K562 (cell line): ENCODE data around the gene TMEM209. TPM values are rescaled to one million over a fixed set of nuclear protein-coding genes. Genes with fewer than 3 reads are reported as not detected.

Source experiments
- ATAC-seq: fragments of 200-7000 bp; cut with Tn5 transposase; 3 replicates; pipeline ENCODE4 v1.9.1; 2020; ENCODE audit warnings: moderate library complexity
- BruUV-seq: library from RNA; stranded (reverse); fragments of 400-500 nt; replicated peaks from 2 replicates; lab custom pipeline; 2021; lab: Mats Ljungman, UMichigan
- CTCF ChIA-PET: fragments of 300-600 bp; formaldehyde crosslinking; extraction: SDS; loops from one replicate; lab custom pipeline; 2021; ENCODE audit warnings: low intra/inter-chr PET ratio; lab: Yijun Ruan, JAX
- POLR2A ChIA-PET: fragments of 300-600, 350-650 bp; sonication (Branson Sonifier 250); formaldehyde crosslinking; extraction: SDS; loops from one replicate; lab custom pipeline; 2021; ENCODE audit warnings: antibody characterized with exemption, inconsistent platforms; lab: Yijun Ruan, JAX
- DNase-seq, 4 experiments: peaks; one replicate each; pipeline versions ENCODE4 v3.0.0 to v3.0.0-alpha.2; 2011 to 2018; ENCODE audit warnings: low spot score in 3 of 4, mixed read lengths in 3 of 4; ENCODE audit errors: extremely low read depth in 1 of 4
- FAIRE-seq: peaks from 2 replicates; lab custom pipeline; 2011; peaks lifted over from hg19 to GRCh38; lab: Jason Lieb, UNC
- H2AFZ ChIP-seq: 2 replicates; pipeline ENCODE4 v1.6.0; 2011; ENCODE audit warnings: low read depth, low read length, control low read depth, inconsistent platforms
- H3K27ac ChIP-seq: fragments of 200-600 bp; 3 replicates; pipeline ENCODE4 v1.8.0; 2011; ENCODE audit warnings: low read depth, mild to moderate bottlenecking, control low read depth, inconsistent platforms, low read length, moderate library complexity, mixed read lengths; ENCODE audit errors: extremely low read depth
- H3K27me3 ChIP-seq, 2 experiments: fragments of 300-600 bp in 1 of 2; 2 replicates in 1 of 2; 3 replicates in 1 of 2; pipeline versions ENCODE4 v1.6.0 to v1.8.0; 2011; ENCODE audit warnings: inconsistent platforms in 2 of 2, low read length in 2 of 2, mild to moderate bottlenecking in 1 of 2, mixed read lengths in 1 of 2, moderate library complexity in 1 of 2; ENCODE audit not compliant: control insufficient read depth in 2 of 2, insufficient read depth in 2 of 2
- H3K36me3 ChIP-seq: fragments of 300-600 bp; 3 replicates; pipeline ENCODE4 v1.8.0; 2011; ENCODE audit warnings: mild to moderate bottlenecking, low read length, inconsistent platforms; ENCODE audit not compliant: control insufficient read depth, insufficient read depth
- H3K4me1 ChIP-seq, 2 experiments: fragments of 200-600 bp in 1 of 2; replicated peaks in 1 of 2; 2 replicates in 1 of 2; 3 replicates in 1 of 2; pipeline versions ENCODE4 v1.5.1 to v1.8.0; 2011; ENCODE audit warnings: inconsistent platforms in 2 of 2, low read length in 2 of 2, mild to moderate bottlenecking in 1 of 2, mixed read lengths in 1 of 2, moderate library complexity in 1 of 2; ENCODE audit not compliant: control insufficient read depth in 2 of 2, insufficient read depth in 2 of 2
- H3K4me2 ChIP-seq: 2 replicates; pipeline ENCODE4 v1.6.1; 2011; ENCODE audit warnings: low read length, control low read depth, inconsistent platforms, mixed read lengths; ENCODE audit not compliant: insufficient read depth
- H3K4me3 ChIP-seq: fragments of 200-600 bp; sonication (generic), shearing (Covaris generic); 2 replicates; pipeline ENCODE4 v1.5.1; 2016; ENCODE audit warnings: control low read depth, inconsistent platforms
- H3K79me2 ChIP-seq: fragments of 200-600 bp; 3 replicates; pipeline ENCODE4 v1.8.0; 2011; ENCODE audit warnings: low read length, inconsistent platforms; ENCODE audit not compliant: control insufficient read depth, insufficient read depth
- H3K9ac ChIP-seq, 2 experiments: 2 replicates each; pipeline versions ENCODE4 v1.6.0 to v1.6.1; 2011; ENCODE audit warnings: low read depth in 2 of 2, low read length in 2 of 2, control low read depth in 1 of 2, inconsistent platforms in 1 of 2, mild to moderate bottlenecking in 1 of 2, mixed read lengths in 1 of 2; ENCODE audit not compliant: insufficient read depth in 1 of 2
- H3K9me1 ChIP-seq: one replicate; pipeline ENCODE4 v1.6.0; 2011; ENCODE audit warnings: inconsistent platforms, mild to moderate bottlenecking, low read length, moderate library complexity; ENCODE audit not compliant: control insufficient read depth, insufficient read depth
- H3K9me3 ChIP-seq: replicated peaks from 2 replicates; pipeline ENCODE4 v1.5.1; 2011; ENCODE audit warnings: low read depth, low read length, inconsistent platforms; ENCODE audit not compliant: control insufficient read depth, insufficient read depth
- H4K20me1 ChIP-seq: replicated peaks from 2 replicates; pipeline ENCODE4 v1.6.1; 2011; ENCODE audit warnings: low read length, inconsistent platforms, mixed read lengths; ENCODE audit not compliant: control insufficient read depth, insufficient read depth
- ARNT ChIP-seq, 2 experiments: fragments of 450-650 bp; IDR thresholded peaks; 2 replicates each; pipeline ENCODE4 v1.6.1; 2016; ENCODE audit warnings: mild to moderate bottlenecking in 1 of 2
- DDX20 ChIP-seq: fragments of 450-650 bp; IDR thresholded peaks from 2 replicates; pipeline ENCODE4 v1.6.1; 2016; ENCODE audit warnings: missing genetic modification characterization, low read depth, mild to moderate bottlenecking, missing compliant biosample characterization, moderate library complexity
- E4F1 ChIP-seq: fragments of 250-450 bp; sonication (Bioruptor Pico); IDR thresholded peaks from 2 replicates; pipeline ENCODE4 v1.5.0; 2021; ENCODE audit warnings: mild to moderate bottlenecking, borderline replicate concordance
- FOXJ3 ChIP-seq: sonication (generic); formaldehyde crosslinking; IDR thresholded peaks from 2 replicates; pipeline ENCODE4 v1.4.0; 2020; ENCODE audit warnings: mild to moderate bottlenecking, missing genetic modification reagents
- FOXO4 ChIP-seq: fragments of 450-650 bp; formaldehyde crosslinking; IDR thresholded peaks from 2 replicates; pipeline ENCODE4 v1.4.0; 2020; ENCODE audit warnings: mild to moderate bottlenecking, moderate library complexity
- HNRNPH1 ChIP-seq: fragments of 200-400 bp; formaldehyde crosslinking; optimal IDR thresholded peaks from 2 replicates; pipeline ENCODE3; 2017; ENCODE audit warnings: low read depth, mild to moderate bottlenecking, low read length, moderate library complexity
- HNRNPLL ChIP-seq: fragments of 200-400 bp; formaldehyde crosslinking; IDR thresholded peaks from 2 replicates; pipeline ENCODE4 v1.6.1; 2017; ENCODE audit warnings: low read length, low read depth, mild to moderate bottlenecking; ENCODE audit not compliant: poor library complexity, severe bottlenecking
- MLX ChIP-seq, 2 experiments: fragments of 450-650 bp in 1 of 2; sonication (generic) in 1 of 2; formaldehyde crosslinking; conservative IDR thresholded peaks; 2 replicates each; pipeline versions ENCODE4 v1.4.0 to v1.8.1; 2020 to 2022; ENCODE audit warnings: mild to moderate bottlenecking in 1 of 2, missing genetic modification reagents in 1 of 2
- MYNN ChIP-seq, 2 experiments: sonication (generic); formaldehyde crosslinking in 1 of 2; IDR thresholded peaks; 2 replicates each; pipeline versions ENCODE4 v1.5.0 to v1.6.1; 2016 to 2020; ENCODE audit warnings: antibody characterized with exemption in 1 of 2, missing genetic modification reagents in 1 of 2
- NFE2 ChIP-seq: IDR thresholded peaks from 2 replicates; pipeline ENCODE4 v1.6.1; 2014; ENCODE audit warnings: antibody characterized with exemption, low read depth
- PHF20 ChIP-seq: fragments of 450-650 bp; IDR thresholded peaks from 2 replicates; pipeline ENCODE4 v1.6.1; 2018; ENCODE audit not compliant: partially characterized antibody
- RBM22 ChIP-seq: fragments of 200-400 bp; formaldehyde crosslinking; IDR thresholded peaks from 2 replicates; pipeline ENCODE4 v1.6.1; 2018; ENCODE audit warnings: low read length, low read depth; ENCODE audit not compliant: poor library complexity, severe bottlenecking
- TCF15 ChIP-seq: fragments of 250-450 bp; sonication (Bioruptor Pico); IDR thresholded peaks from 2 replicates; pipeline ENCODE4 v1.8.0; 2022; ENCODE audit warnings: moderate library complexity, mild to moderate bottlenecking, inconsistent platforms
- ZNF24 ChIP-seq: fragments of 450-650 bp; IDR thresholded peaks from 2 replicates; pipeline ENCODE4 v1.6.1; 2016
- ZNF583 ChIP-seq: fragments of 250-450 bp; sonication (Bioruptor Pico); IDR thresholded peaks from 2 replicates; pipeline ENCODE4 v1.4.0; 2020
- ZNF644 ChIP-seq: fragments of 200-800 bp; sonication (Bioruptor generic); IDR thresholded peaks from 2 replicates; pipeline ENCODE4 v1.6.1; 2016; ENCODE audit warnings: low read depth, missing genetic modification characterization, missing compliant biosample characterization
- WGBS: fragments of 100-300 bp; shearing (Covaris generic); methylation state at CpG from one replicate; pipeline ENCODE4 v1.1.6; 2016; ENCODE audit warnings: low coverage, mixed read lengths; ENCODE audit not compliant: insufficient coverage; ENCODE audit errors: missing lambda C conversion rate; 5-methylcytosine and 5-hydroxymethylcytosine counted together
- in situ Hi-C: fragments of 300-500 bp; cut with MboI; formaldehyde crosslinking; loops from 4 replicates; pipeline ENCODE4 v1.15.0; 2018; ENCODE audit warnings: inconsistent platforms, mixed read lengths
- intact Hi-C: fragments of 100-400 bp; cut with micrococcal nuclease; formaldehyde crosslinking; loops from 2 replicates; pipeline ENCODE4 v1.14.2; 2022
- polyA plus RNA-seq, 8 experiments: library from polyadenylated mRNA; depleted of rRNA in 4 of 8; stranded (reverse) in 5 of 8; unstranded in 3 of 8; fragments of >200 nt; fragmentation: Nextera tagmentation in 2 of 8; fragmentation: Illumina TruSeq in 1 of 8; extraction: Ambion mirVana in 2 of 8; extraction: Trizol in 1 of 8; gene quantifications; 2 replicates each; pipeline versions ENCODE4 v1.2.1 to v1.2.3, GENCODE V29; 2011 to 2014; ENCODE audit warnings: inconsistent platforms in 1 of 8, missing spikeins in 1 of 8
- total RNA-seq, 7 experiments: library from RNA; depleted of rRNA in 6 of 7; stranded (reverse); fragments of >200 nt in 6 of 7; fragmentation: Illumina TruSeq in 2 of 7; extraction: Trizol in 2 of 7; gene quantifications; 2 replicates each; pipeline versions ENCODE4 v1.2.1 to v1.2.3, GENCODE V29; 2011 to 2021; ENCODE audit warnings: low replicate concordance in 1 of 7

The TMEM209 gene
- total and polyA plus RNA-seq, 9 of the 15 experiments (the other 6 are each of a cell fraction or from before 2014, with no cell fraction given) = 36.8 to 116 (median 76.6) TPM

- H3K9me3 ChIP-seq = no peaks in the 10 kb centered on the region
- H3K9me1 ChIP-seq = no peaks in the 10 kb centered on the region
- FAIRE-seq = peak; percentile 80
- BruUV-seq = no TSS peak
- POLR2A ChIA-PET = interaction anchor here (0.5 to 1.8 kb wide), 4 partner anchors 11 to 32 kb away, joined by 3 to 10 read pairs (median 3); no protein-coding TSS in a partner anchor
- H4K20me1 ChIP-seq = no peaks in the 10 kb centered on the region
- WGBS = 2% methylated on average over 5 of the region's 5 CpGs
- 0 out of 5 replicates have a peak, but pooled peaks cover 0 to 3% of the 10 kb centered on the region in 2 experiments for H3K27me3 ChIP-seq
- peak; percentile 66 to 81 (median 76) for DNase-seq
- peak overlapping the region; percentile 41 for H2AFZ ChIP-seq
- peak overlapping the region; percentile 15 for H3K4me2 ChIP-seq
- CTCF ChIA-PET = interaction anchor here (0.6 to 0.9 kb wide), 3 partner anchors 107 to 475 kb away, joined by 3 read pairs; partner anchors contain the start of gene KLHDC10
- no peaks in the 10 kb centered on the region for H3K36me3 ChIP-seq
- intact Hi-C loops = loop anchor here (1.0 to 10.0 kb wide), 7 partner anchors 170 to 592 kb away; no protein-coding TSS in a partner anchor
- peak; percentile 100 for ATAC-seq
- H3K4me3 ChIP-seq = no peak overlapping the region
- H3K79me2 ChIP-seq = no peaks in the 10 kb centered on the region
- peaks cover 0 to 10% of the 10 kb centered on the region in 2 experiments; a peak in 2 of 5 replicates for H3K4me1 ChIP-seq
- no peak overlapping the region for H3K27ac ChIP-seq
- in situ Hi-C loops = no loop called here
- no peak overlapping the region for H3K9ac ChIP-seq
- TF ChIP-seq ZNF644 (tag) (no peak), HNRNPLL (no peak), RBM22 (no peak), ARNT (IDR thresholded peaks at IDR 0.05) (0 out of 4 replicates have a peak, but pooled peaks of 1 of the 2 experiments have one; percentile 25), NFE2 (peak; percentile 42), TCF15 (no peak), MYNN (IDR thresholded peaks at IDR 0.05) (no peak; the same call in 1 of the 2 replicates), MYNN (CRISPR knock-in tag; IDR thresholded peaks at IDR 0.05) (no peak), E4F1 (CRISPR knock-in tag) (no peak), FOXJ3 (CRISPR knock-in tag) (no peak), PHF20 (no peak), ZNF24 (no peak), ZNF583 (CRISPR knock-in tag) (no peak), HNRNPH1 (no peak), DDX20 (tag) (no peak), FOXO4 (CRISPR knock-in tag) (no peak), MLX (CRISPR knock-in tag; conservative IDR thresholded peaks at IDR 0.05) (no peak)
Measured at GRCh38 chr7:130242198-130243014, 37.2 kb upstream of the TMEM209 start.
